GM18907 (cell line): ENCODE measurements around the gene XRN2.

ENCODE experiments used
- ATAC-seq: cut with Tn5 transposase; IDR thresholded peaks from one replicate; pipeline ENCODE4 v1.9.1; 2021; ENCODE audit warnings: mild to moderate bottlenecking, moderate library complexity; ENCODE audit not compliant: unreplicated experiment

XRN2 gene

GRCh38 chr20:21291026-21291425, 12.1 kb upstream of the XRN2 start:
- ATAC-seq = no peak

GRCh38 chr20:21294755-21295154, 8.4 kb upstream of the XRN2 start:
- no peak for ATAC-seq

- ATAC-seq = no peak
Measured at GRCh38 chr20:21301940-21302663, 1.0 kb upstream of the XRN2 start.

- ATAC-seq = peak; percentile 32
Measured at GRCh38 chr20:21302664-21303060, 469 bp upstream of the XRN2 start.

GRCh38 chr20:21303872-21304586, 898 bp downstream of the XRN2 start:
- ATAC-seq = peak; percentile 6

- no peak for ATAC-seq
Measured at GRCh38 chr20:21308340-21308739, 5.2 kb downstream of the XRN2 start.

GRCh38 chr20:21309678-21310467, 6.7 kb downstream of the XRN2 start:
- ATAC-seq = no peak

- no peak for ATAC-seq
Measured at GRCh38 chr20:21312813-21313474, 9.8 kb downstream of the XRN2 start.

GRCh38 chr20:21315138-21315537, 12.0 kb downstream of the XRN2 start:
- ATAC-seq = peak; percentile 61

- ATAC-seq = no peak
Measured at GRCh38 chr20:21322083-21322710, 19.1 kb downstream of the XRN2 start.

GRCh38 chr20:21322921-21323331, 19.8 kb downstream of the XRN2 start:
- ATAC-seq = no peak

- no peak for ATAC-seq
Measured at GRCh38 chr20:21323640-21324039, 20.5 kb downstream of the XRN2 start.

- ATAC-seq = no peak
Measured at GRCh38 chr20:21324126-21324525, 21.0 kb downstream of the XRN2 start.

- ATAC-seq = no peak
Measured at GRCh38 chr20:21325296-21325695, 22.2 kb downstream of the XRN2 start.

- ATAC-seq = no peak
Measured at GRCh38 chr20:21326700-21327099, 23.6 kb downstream of the XRN2 start.

GRCh38 chr20:21336455-21337151, 33.5 kb downstream of the XRN2 start:
- ATAC-seq = no peak

- ATAC-seq = no peak
Measured at GRCh38 chr20:21338291-21338690, 35.2 kb downstream of the XRN2 start.

- ATAC-seq = no peak
Measured at GRCh38 chr20:21339499-21339898, 36.4 kb downstream of the XRN2 start.

- no peak for ATAC-seq
Measured at GRCh38 chr20:21340991-21341697, 38.0 kb downstream of the XRN2 start.
